GM12878 (cell line): ENCODE data around the gene SPTBN1. TPM values are rescaled to one million over a fixed set of nuclear protein-coding genes. Genes with fewer than 3 reads are reported as not detected.

Experiments
- ATAC-seq: fragments of 200-7000 bp; cut with Tn5 transposase; 3 replicates; pipeline ENCODE4 v1.9.1; 2020; ENCODE audit warnings: mild to moderate bottlenecking, moderate library complexity
- BruUV-seq: library from RNA; stranded (reverse); fragments of 400-500 nt; replicated peaks from 2 replicates; lab custom pipeline; 2021; lab: Mats Ljungman, UMichigan
- CTCF ChIA-PET: fragments of 300-600 bp; sonication (Branson Sonifier 250); formaldehyde crosslinking; extraction: SDS; loops from one replicate; lab custom pipeline; 2021; ENCODE audit warnings: inconsistent platforms; lab: Yijun Ruan, JAX
- POLR2A ChIA-PET: fragments of 350-600 bp; formaldehyde crosslinking; extraction: SDS; loops from one replicate; lab custom pipeline; 2021; ENCODE audit warnings: inconsistent platforms; lab: Charles Lee
- RAD21 ChIA-PET: fragments of 300-600 bp; sonication (Branson Sonifier 250); formaldehyde crosslinking; loops from one replicate; lab custom pipeline; 2023; ENCODE audit warnings: antibody characterized with exemption; ENCODE audit not compliant: unreplicated experiment; lab: Charles Lee
- SMC1A ChIA-PET: fragments of 300-600 bp; sonication (Branson Sonifier 250); formaldehyde crosslinking; loops from one replicate; lab custom pipeline; 2023; ENCODE audit not compliant: unreplicated experiment, uncharacterized antibody; lab: Charles Lee
- DNase-seq: peaks from one replicate; pipeline ENCODE4 v3.0.0-alpha.2; 2011; ENCODE audit warnings: low read depth, low spot score
- FAIRE-seq: peaks from 3 replicates; lab custom pipeline; 2011; peaks lifted over from hg19 to GRCh38; lab: Jason Lieb, UNC
- H2AFZ ChIP-seq: 2 replicates; pipeline ENCODE4 v1.6.0; 2011; ENCODE audit warnings: low read depth, low read length, control low read depth; ENCODE audit not compliant: control insufficient read depth
- H3K27ac ChIP-seq: 2 replicates; pipeline ENCODE4 v1.5.1; 2011; ENCODE audit warnings: control low read depth; ENCODE audit not compliant: control insufficient read depth, insufficient read depth
- H3K27me3 ChIP-seq, 2 experiments: replicated peaks in 1 of 2; 2 replicates each; pipeline versions ENCODE4 v1.6.0 to v1.6.1; 2011; ENCODE audit warnings: low read length in 1 of 2; ENCODE audit not compliant: control insufficient read depth in 2 of 2, insufficient read depth in 2 of 2
- H3K36me3 ChIP-seq, 2 experiments: 2 replicates each; pipeline ENCODE4 v1.5.1; 2011; ENCODE audit warnings: low read length in 1 of 2; ENCODE audit not compliant: control insufficient read depth in 2 of 2, insufficient read depth in 2 of 2
- H3K4me1 ChIP-seq: 2 replicates; pipeline ENCODE4 v1.6.1; 2011; ENCODE audit warnings: mild to moderate bottlenecking, low read length, moderate library complexity, mixed read lengths; ENCODE audit not compliant: control insufficient read depth, insufficient read depth
- H3K4me2 ChIP-seq: 2 replicates; pipeline ENCODE4 v1.6.0; 2011; ENCODE audit warnings: control low read depth; ENCODE audit not compliant: control insufficient read depth, insufficient read depth
- H3K4me3 ChIP-seq: fragments of 200-600 bp; sonication (generic); 2 replicates; pipeline ENCODE4 v1.5.1; 2016
- H3K79me2 ChIP-seq: 2 replicates; pipeline ENCODE4 v1.6.0; 2011; ENCODE audit warnings: low read length; ENCODE audit not compliant: control insufficient read depth, insufficient read depth
- H3K9ac ChIP-seq: 2 replicates; pipeline ENCODE4 v1.8.0; 2011; ENCODE audit warnings: low read length, control low read depth, mixed read lengths; ENCODE audit not compliant: control insufficient read depth, insufficient read depth
- H3K9me3 ChIP-seq: replicated peaks from 3 replicates; pipeline ENCODE4 v1.5.1; 2011; ENCODE audit warnings: mild to moderate bottlenecking, low read length; ENCODE audit not compliant: control insufficient read depth, insufficient read depth
- H4K20me1 ChIP-seq: 2 replicates; pipeline ENCODE4 v1.6.0; 2011; ENCODE audit not compliant: control insufficient read depth, insufficient read depth
- CHD1 ChIP-seq: IDR thresholded peaks from 2 replicates; pipeline ENCODE4 v1.6.1; 2012; ENCODE audit warnings: low read depth, low read length, improper control_type of control experiment
- IKZF1 ChIP-seq: fragments of 450-650 bp; conservative IDR thresholded peaks from 2 replicates; pipeline ENCODE4 v1.6.1; 2017; ENCODE audit warnings: antibody characterized with exemption, mild to moderate bottlenecking
- NR2C2 ChIP-seq: IDR thresholded peaks from 2 replicates; pipeline ENCODE4 v1.6.1; 2011; ENCODE audit warnings: borderline replicate concordance, low read depth; ENCODE audit not compliant: control insufficient read depth, insufficient read length
- SUZ12 ChIP-seq: fragments of 200-600 bp; sonication (generic); IDR thresholded peaks from one replicate; pipeline ENCODE4 v1.6.1; 2018; ENCODE audit warnings: antibody characterized with exemption, mild to moderate bottlenecking; ENCODE audit not compliant: unreplicated experiment
- WGBS: methylation state at CpG from one replicate; pipeline ENCODE4 v1.1.6; 2016; ENCODE audit warnings: low lambda C conversion rate; ENCODE audit not compliant: insufficient replicate concordance, insufficient coverage; ENCODE audit errors: missing lambda C conversion rate; 5-methylcytosine and 5-hydroxymethylcytosine counted together
- in situ Hi-C: fragments of 300-500 bp; cut with MboI; formaldehyde crosslinking; loops from 9 replicates; pipeline ENCODE4 v1.14.3; 2018; ENCODE audit warnings: mixed read lengths
- intact Hi-C: fragments of 100-400 bp; cut with micrococcal nuclease; formaldehyde crosslinking; loops from one replicate; pipeline ENCODE4 v1.14.2; 2022; ENCODE audit not compliant: unreplicated experiment
- polyA plus RNA-seq, 11 experiments: library from polyadenylated mRNA; depleted of rRNA in 4 of 11; unstranded in 6 of 11; stranded (reverse) in 5 of 11; fragments of >200 nt; fragmentation: Nextera tagmentation in 4 of 11; fragmentation: Illumina TruSeq in 1 of 11; extraction: Ambion mirVana in 4 of 11; extraction: Trizol in 1 of 11; gene quantifications; 1 replicate in 1 of 11; 2 replicates in 10 of 11; pipeline versions ENCODE4 v1.2.1 to v1.2.3, GENCODE V29; 2011 to 2016; ENCODE audit warnings: inconsistent platforms in 2 of 11, missing spikeins in 2 of 11, low read depth in 1 of 11
- total RNA-seq, 4 experiments: library from RNA; depleted of rRNA in 3 of 4; stranded (reverse); fragments of >200 nt in 3 of 4; fragmentation: Illumina TruSeq in 1 of 4; extraction: Trizol in 1 of 4; gene quantifications; 2 replicates each; pipeline versions ENCODE4 v1.2.1 to v1.2.3, GENCODE V29; 2013 to 2021
- TF ChIP-seq, protein P1 (sequence below): fragments of 450-650 bp; IDR thresholded peaks from 2 replicates; pipeline ENCODE4 v1.6.1; 2017; ENCODE audit warnings: mild to moderate bottlenecking, moderate library complexity
- TF ChIP-seq, protein P2 (sequence below): fragments of 450-650 bp; formaldehyde crosslinking; IDR thresholded peaks from 2 replicates; pipeline ENCODE4 v1.4.0; 2020; ENCODE audit warnings: mild to moderate bottlenecking, moderate library complexity

SPTBN1 gene
- total and polyA plus RNA-seq, 10 of the 15 experiments (the other 5 are each of a cell fraction or from before 2014, with no cell fraction given), result 20.6 to 154 (median 76.7) TPM

DNA sequence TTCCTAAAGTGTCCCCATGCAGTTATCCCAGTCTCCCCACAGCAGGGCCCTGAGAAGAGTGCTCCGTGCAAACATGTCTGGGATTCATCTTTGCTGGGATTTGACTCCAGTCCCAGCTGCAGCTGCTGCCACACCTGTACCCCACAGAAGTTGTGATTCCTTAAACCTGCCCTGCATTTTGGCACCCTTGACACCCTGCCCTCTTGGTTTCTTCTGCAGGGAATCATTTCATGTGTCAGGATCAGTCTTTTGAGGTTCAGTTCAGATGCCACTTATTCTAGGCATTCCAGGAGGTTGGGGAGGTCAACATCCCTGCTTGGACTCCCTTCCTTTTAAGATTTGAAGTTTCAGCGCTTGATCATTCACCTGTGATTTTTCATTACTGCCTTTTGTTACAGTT is 108.3 kb downstream of the SPTBN1 start:
- H3K4me3 ChIP-seq, result peak overlapping the region; percentile 46; the same call in 1 of the 2 replicates
- no peaks in the 10 kb centered on the region for H3K27me3 ChIP-seq
- TF ChIP-seq, protein P1, sequence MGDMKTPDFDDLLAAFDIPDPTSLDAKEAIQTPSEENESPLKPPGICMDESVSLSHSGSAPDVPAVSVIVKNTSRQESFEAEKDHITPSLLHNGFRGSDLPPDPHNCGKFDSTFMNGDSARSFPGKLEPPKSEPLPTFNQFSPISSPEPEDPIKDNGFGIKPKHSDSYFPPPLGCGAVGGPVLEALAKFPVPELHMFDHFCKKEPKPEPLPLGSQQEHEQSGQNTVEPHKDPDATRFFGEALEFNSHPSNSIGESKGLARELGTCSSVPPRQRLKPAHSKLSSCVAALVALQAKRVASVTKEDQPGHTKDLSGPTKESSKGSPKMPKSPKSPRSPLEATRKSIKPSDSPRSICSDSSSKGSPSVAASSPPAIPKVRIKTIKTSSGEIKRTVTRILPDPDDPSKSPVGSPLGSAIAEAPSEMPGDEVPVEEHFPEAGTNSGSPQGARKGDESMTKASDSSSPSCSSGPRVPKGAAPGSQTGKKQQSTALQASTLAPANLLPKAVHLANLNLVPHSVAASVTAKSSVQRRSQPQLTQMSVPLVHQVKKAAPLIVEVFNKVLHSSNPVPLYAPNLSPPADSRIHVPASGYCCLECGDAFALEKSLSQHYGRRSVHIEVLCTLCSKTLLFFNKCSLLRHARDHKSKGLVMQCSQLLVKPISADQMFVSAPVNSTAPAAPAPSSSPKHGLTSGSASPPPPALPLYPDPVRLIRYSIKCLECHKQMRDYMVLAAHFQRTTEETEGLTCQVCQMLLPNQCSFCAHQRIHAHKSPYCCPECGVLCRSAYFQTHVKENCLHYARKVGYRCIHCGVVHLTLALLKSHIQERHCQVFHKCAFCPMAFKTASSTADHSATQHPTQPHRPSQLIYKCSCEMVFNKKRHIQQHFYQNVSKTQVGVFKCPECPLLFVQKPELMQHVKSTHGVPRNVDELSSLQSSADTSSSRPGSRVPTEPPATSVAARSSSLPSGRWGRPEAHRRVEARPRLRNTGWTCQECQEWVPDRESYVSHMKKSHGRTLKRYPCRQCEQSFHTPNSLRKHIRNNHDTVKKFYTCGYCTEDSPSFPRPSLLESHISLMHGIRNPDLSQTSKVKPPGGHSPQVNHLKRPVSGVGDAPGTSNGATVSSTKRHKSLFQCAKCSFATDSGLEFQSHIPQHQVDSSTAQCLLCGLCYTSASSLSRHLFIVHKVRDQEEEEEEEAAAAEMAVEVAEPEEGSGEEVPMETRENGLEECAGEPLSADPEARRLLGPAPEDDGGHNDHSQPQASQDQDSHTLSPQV, result no peak
- TF ChIP-seq, protein P2, sequence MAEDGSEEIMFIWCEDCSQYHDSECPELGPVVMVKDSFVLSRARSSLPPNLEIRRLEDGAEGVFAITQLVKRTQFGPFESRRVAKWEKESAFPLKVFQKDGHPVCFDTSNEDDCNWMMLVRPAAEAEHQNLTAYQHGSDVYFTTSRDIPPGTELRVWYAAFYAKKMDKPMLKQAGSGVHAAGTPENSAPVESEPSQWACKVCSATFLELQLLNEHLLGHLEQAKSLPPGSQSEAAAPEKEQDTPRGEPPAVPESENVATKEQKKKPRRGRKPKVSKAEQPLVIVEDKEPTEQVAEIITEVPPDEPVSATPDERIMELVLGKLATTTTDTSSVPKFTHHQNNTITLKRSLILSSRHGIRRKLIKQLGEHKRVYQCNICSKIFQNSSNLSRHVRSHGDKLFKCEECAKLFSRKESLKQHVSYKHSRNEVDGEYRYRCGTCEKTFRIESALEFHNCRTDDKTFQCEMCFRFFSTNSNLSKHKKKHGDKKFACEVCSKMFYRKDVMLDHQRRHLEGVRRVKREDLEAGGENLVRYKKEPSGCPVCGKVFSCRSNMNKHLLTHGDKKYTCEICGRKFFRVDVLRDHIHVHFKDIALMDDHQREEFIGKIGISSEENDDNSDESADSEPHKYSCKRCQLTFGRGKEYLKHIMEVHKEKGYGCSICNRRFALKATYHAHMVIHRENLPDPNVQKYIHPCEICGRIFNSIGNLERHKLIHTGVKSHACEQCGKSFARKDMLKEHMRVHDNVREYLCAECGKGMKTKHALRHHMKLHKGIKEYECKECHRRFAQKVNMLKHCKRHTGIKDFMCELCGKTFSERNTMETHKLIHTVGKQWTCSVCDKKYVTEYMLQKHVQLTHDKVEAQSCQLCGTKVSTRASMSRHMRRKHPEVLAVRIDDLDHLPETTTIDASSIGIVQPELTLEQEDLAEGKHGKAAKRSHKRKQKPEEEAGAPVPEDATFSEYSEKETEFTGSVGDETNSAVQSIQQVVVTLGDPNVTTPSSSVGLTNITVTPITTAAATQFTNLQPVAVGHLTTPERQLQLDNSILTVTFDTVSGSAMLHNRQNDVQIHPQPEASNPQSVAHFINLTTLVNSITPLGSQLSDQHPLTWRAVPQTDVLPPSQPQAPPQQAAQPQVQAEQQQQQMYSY (CRISPR knock-in tag), result no peak
- TF ChIP-seq SUZ12 (no peak), CHD1 (0 out of 2 replicates have a peak, but pooled peaks have one; percentile 49), IKZF1 (0 out of 2 replicates have a peak, but pooled peaks have one; percentile 18), NR2C2 (no peak)
- peaks cover 30% of the 10 kb centered on the region for H3K4me1 ChIP-seq
- peaks cover 98% of the 10 kb centered on the region for H3K79me2 ChIP-seq
- SMC1A ChIA-PET, result interaction anchor here (6.2 to 21.8 kb wide), 3 partner anchors 11 to 40 kb away, joined by 46 to 569 read pairs (median 54); no protein-coding TSS in a partner anchor
- FAIRE-seq (no peak), DNase-seq (no peak), ATAC-seq (no peak)
- POLR2A ChIA-PET, result interaction anchor here (0.6 to 14.4 kb wide), 2 partner anchors 10 to 68 kb away, joined by 3 to 504 read pairs; no protein-coding TSS in a partner anchor
- H2AFZ ChIP-seq, result no peak overlapping the region
- peak overlapping the region; percentile 79 for H3K4me2 ChIP-seq
- H3K9ac ChIP-seq, result peak overlapping the region; percentile 34; the same call in 1 of the 2 replicates
- 100% methylated on average over 2 of the region's 2 CpGs for WGBS
- RAD21 ChIA-PET, result interaction anchor here (1.5 to 8.9 kb wide), 6 partner anchors 8 to 69 kb away, joined by 4 to 195 read pairs (median 21); no protein-coding TSS in a partner anchor
- H4K20me1 ChIP-seq, result no peaks in the 10 kb centered on the region
- H3K36me3 ChIP-seq, result peaks cover 0 to 8% of the 10 kb centered on the region in 2 experiments; a peak in 1 of 4 replicates
- H3K27ac ChIP-seq, result peak overlapping the region; percentile 62
- in situ Hi-C loops, result no loop called here
- intact Hi-C loops, result loop anchor here (10.0 kb wide), 1 partner anchor 600 kb away; no protein-coding TSS in a partner anchor
- no peaks in the 10 kb centered on the region for H3K9me3 ChIP-seq
- CTCF ChIA-PET, result interaction anchor here (1.0 to 7.0 kb wide), 4 partner anchors 8 to 70 kb away, joined by 3 to 79 read pairs (median 11); no protein-coding TSS in a partner anchor
- no TSS peak for BruUV-seq
